Activated CD4-positive, alpha-beta T cell treated with anti-CD3 and anti-CD28 coated beads, Interleukin-2, Interleukin-6, amounts not matched to agents 100 ng/mL and 50 ng/mL, durations not matched to agents 16 hours and 8 hours (primary cell): ENCODE data around the gene PKDCC.
"Not testable (repeated sequence)": the region's sequence is repeated elsewhere in the genome, so short reads cannot be mapped to it uniquely, and the experiment has no call there.

ENCODE experiments used
- DNase-seq: peaks from one replicate; pipeline ENCODE4 v3.0.0-alpha.2; 2020

Gene PKDCC

DNA sequence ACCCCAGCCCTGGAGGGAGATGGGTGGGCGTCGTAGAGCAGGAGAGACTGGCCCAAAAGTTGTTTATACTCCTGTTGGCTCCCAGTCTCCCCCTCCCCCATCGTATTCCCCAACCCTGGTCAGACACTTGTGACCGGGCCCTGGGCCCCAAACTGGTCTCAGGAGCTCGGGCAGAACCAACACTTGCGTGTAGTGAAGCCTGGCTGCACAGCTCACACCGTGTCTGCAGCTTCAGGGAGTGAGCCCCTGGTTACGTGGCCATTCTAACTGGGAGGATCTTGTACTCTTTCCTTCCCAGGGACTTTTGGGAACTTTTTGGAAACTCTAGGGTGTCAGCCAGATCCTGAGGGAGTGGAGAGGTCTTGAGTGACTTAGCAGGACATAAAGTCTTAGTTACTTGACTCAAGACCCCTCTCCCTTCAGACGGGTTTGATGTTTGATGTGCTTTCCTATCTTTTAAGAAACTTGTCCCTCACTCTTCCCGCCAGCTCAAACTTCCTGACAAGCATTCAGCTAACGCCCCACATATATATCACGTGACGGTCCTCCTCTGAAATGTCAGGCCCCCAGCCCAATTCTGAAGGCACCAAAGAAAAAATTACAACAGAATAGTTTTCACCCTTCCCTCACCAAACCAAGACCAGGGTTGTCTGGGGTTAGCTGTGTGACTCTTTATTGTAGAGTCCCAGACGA lies 2.3 kb downstream of the PKDCC start:
- DNase-seq: no peak

DNA sequence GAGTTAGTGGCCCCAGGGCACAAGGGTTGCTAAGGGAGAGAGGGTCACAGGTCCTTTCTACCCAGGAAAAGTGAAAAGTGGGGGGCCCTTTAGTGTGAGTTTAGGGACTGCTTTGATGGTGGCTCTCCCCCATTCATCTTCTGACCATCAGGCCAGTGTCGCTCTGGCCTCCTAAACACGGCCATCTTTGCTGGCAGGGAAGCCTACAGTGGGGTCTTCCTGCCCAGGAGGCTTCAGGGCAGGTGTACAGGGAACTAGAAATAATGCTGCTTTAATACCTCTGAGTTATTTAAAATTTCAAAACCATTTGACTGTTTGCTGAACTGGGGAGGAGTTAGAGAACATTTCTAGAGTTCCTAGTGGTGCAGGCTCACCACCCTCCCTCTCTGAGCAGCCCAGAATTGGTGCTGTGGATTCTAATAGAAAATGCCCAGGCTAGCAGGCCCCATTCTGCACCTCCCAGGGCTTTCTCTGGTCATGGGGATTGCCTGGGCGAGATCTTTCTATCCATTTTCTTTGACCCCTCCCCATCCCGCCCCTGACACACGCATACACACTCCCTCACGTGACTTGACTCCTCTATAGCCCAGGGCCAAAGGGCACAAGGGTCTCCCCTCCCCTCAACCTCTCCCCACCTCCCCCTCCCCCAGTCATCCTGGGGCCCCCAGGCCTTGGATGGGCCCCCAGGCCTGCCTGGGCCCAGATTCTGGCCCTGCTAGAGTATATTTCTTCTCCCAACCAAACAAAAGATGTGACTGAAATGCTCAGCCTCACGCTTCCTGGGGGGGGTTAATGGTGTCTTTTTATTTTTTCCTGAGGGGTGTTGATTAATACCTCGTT lies 3.1 kb downstream of the PKDCC start:
- no peak for DNase-seq

DNA sequence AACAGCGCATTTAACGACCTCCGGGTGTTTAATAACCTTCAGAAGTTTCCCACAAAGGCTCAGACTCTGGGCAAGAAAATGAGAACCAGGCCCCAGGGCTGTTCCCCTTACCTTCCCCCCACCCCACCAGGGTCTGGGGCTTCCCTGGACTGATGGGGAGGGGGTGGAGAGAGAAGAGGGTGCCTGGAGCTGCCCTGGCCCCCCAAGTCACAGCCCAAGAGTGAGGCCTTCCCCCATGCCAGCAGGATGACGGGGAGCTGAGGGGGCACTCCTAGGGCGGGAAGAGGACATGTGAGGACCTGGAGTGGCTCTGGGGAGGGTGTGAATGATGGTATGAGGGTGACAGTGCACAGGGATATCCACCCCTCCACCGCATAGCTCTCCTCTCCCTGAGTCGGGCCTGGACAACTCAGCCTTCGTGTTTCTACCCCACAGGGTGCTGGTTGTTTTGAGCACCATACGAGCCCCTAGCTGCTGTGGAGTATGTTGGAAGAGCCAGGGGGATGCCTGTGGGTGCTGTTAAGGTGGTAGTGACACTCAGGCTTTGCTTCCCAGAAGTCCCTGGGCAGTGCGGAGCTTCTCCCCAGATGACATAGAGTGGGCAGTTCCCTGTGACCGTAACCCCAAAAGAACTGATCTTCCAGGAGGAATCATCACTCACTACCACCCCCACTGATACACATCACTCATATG lies 3.9 kb downstream of the PKDCC start:
- DNase-seq: no peak

DNA sequence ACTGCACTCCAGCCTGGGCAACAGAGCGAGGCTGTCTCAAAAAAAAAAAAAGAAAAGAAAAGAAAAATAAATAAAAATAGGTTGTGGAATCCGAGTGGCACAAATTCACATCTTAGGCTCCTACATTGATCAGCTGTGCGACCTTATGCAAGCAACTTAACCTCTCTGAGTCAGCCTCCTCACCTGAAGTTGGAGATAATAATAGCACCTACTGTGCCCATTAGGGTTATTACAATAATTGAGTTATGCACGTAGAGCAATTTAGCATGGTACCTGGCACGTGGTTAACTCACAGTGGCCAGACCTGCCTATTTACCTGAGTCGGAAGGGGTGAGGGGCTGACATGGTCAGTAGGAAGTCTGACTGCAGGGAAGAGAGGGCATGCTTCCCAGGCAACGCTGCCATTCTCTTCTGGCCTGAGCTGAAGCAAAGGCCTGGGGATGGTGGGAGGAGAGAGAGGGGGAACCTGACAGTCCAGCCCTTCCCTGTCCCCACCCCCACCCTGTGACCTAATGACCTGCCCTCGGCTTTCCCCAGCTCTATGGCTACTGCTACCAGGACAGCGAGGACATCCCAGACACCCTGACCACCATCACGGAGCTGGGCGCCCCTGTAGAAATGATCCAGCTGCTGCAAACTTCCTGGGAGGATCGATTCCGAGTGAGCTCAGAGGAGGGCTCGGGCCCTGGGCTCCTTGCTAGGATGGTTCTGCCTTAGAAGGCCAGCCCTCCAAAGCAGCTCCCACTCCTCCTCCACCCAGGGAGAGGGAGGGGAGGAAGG lies 5.1 kb downstream of the PKDCC start:
- no peak for DNase-seq

DNA sequence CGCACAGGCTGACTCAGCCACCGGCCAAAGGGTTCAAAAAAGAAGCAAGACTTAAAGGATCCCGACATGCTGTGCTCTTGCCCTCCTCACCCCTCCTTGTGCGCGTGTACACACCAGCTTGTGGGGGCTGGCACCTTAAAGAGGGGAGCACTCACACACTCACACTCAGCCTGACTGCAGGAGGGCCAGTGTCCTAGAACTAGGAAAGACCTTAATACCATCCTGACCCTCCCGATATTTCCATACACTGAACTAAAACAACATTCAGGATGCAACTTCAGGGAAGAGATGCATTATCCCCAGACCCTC lies 5.6 kb downstream of the PKDCC start:
- DNase-seq: no peak

DNA sequence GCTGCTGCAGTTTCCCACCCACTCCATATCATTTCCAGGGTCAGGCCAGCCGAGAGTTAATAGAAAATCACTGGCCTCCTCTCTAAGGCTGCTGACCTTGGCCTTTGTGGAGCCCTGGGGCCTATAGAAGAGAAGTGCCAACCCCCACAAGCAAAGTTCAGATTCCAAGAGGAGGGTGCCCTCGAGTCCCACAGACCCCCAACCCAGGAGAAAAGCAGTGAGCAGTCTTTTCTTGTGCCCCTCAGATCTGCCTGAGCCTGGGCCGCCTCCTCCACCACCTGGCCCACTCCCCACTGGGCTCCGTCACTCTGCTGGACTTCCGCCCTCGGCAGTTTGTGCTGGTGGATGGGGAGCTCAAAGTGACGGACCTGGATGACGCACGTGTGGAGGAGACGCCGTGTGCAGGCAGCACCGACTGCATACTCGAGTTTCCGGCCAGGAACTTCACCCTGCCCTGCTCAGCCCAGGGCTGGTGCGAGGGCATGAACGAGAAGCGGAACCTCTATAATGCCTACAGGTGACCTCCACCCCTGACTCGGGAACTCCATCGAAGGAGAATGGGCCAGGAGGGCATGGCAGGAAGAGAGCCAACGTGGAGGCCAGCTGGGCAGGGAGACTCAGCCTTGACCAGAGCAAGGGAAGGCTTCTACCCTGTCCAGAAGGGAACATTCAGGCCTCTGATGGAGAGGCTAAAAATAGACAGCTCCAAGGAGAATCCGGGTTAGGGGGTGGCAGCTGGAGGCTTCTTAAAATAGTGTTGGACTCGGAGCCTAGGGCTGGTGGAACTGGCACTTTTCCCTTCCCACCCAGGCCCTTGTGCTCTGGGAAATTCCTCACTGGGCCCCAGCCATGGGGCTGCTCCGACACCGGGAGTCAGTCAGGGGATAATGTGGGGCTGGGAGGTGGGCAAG lies 6.2 kb downstream of the PKDCC start:
- no peak for DNase-seq

DNA sequence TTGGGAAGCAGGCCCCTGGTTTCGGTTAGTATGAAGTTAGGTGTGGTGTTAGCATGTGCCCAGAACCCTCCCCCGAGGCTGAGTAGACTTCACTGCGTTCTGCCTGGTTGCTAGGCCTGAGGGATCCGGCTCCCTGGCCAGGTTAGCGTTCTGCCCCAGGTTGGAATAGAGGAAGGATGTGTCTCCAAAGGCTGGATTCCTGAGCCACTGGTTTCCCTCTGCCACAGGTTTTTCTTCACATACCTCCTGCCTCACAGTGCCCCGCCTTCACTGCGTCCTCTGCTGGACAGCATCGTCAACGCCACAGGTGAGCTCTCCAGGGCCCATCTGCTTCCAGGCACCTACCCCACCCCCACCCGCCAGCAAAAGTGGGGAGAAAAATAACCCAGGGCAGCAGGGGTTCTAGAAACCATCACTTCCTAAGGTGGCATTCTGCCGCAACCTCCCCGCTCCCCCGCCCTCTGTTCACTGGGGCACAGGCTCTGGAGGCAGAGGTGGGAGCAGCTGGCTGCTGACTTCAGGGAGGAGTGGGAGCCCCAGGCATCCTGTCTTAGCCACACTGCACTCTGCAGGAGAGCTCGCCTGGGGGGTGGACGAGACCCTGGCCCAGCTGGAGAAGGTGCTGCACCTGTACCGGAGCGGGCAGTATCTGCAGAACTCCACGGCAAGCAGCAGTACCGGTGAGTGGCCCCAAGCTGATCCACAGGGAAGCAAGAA lies 7.1 kb downstream of the PKDCC start:
- no peak for DNase-seq

DNA sequence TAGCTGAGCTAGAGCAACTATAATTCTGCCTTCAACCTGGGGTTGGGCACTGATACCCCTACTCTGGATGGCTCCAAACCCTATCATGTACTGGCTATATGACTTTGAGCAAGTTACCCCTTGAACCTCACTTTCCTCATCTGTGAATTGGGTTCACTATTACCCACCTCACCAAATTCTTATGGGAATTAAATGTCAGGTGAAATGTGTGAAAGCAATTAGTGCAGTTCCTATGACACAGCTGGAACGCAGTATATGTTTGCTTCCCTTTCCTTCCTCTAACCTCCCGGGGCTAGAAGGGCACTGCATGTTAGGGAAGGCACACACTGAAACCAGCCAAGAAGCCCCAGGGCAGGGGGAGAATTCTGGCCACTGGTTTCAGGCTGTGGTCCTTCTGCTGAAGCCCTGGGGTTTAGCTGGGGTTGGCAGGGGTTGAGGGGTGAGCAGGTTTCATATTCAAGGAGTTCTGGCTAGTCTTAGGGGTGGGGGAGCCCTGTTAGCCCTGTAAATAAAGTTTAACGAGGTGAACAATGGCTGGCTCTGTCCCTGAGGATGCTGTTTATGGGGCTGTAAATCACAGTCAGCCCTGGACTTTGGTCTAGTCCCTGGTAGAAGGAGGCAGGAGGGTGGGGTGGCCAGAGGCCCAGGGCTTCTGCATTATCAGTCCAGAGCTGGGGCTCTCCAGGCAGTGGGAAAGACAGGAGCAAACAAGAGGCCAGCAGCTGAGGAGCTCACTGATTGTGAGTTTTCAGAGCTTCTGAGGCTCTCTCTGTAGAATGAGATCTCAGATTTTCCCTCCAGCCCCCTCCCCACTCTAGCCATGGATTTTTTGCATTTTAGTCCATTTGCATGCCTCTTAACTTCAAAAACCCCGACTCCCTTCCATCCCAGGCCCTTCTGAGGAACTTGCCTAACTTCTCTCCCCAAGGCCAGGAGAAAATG lies 8.0 kb downstream of the PKDCC start:
- DNase-seq: no peak

DNA sequence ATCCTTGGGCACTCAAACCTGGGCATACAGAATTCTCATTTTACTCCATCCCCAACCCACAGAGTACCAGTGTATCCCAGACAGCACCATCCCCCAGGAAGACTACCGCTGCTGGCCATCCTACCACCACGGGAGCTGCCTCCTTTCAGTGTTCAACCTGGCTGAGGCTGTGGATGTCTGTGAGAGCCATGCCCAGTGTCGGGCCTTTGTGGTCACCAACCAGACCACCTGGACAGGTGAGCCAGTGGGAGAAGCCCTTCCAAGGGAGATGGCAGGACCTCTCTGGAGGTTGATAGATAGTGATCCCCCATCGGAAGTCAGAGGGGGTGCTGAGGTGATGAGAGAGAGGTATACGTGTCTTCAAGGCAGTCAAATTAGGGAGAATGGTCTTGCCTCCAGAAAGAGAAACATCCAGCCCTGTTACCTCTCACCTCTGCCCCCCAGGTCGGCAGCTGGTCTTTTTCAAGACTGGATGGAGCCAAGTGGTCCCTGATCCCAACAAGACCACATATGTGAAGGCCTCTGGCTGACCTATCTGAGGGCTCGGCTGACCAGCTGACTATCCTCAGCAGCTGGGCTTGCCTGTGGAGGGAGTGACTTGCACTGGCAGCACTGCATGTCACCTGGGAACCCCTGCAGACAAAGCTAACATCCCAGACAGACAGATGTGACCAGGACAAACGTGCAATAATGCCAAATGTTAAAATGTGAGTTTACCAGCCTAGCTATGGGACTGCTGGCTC lies 9.5 kb downstream of the PKDCC start:
- no peak for DNase-seq

DNA sequence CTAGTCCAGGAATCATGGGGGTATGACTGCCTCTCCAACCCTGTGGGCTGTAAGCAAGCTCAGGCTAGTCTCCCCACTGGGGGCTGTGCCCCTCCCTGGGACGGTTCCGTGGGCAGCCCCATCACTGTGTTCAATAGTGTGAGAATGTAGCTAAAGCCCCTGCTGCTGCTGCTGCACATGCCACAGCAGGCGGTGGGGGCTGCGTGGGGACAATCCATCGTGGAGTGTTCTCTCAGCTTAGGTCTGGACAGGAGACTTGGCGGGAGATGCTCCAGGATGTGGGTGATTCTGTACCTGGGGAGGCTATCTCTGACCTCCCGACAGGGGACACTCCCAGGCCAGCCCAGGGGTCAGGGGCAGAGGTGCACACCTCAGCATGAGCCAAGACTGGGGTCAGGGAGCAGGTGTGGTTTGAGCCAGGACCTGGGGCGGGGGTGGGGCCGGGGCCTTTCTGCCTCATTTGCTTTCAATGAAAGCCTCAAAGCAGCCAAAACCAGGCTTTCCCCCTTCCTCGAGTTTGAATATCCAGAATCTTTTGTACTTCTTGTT lies 10.2 kb downstream of the PKDCC start:
- DNase-seq: no peak

DNA sequence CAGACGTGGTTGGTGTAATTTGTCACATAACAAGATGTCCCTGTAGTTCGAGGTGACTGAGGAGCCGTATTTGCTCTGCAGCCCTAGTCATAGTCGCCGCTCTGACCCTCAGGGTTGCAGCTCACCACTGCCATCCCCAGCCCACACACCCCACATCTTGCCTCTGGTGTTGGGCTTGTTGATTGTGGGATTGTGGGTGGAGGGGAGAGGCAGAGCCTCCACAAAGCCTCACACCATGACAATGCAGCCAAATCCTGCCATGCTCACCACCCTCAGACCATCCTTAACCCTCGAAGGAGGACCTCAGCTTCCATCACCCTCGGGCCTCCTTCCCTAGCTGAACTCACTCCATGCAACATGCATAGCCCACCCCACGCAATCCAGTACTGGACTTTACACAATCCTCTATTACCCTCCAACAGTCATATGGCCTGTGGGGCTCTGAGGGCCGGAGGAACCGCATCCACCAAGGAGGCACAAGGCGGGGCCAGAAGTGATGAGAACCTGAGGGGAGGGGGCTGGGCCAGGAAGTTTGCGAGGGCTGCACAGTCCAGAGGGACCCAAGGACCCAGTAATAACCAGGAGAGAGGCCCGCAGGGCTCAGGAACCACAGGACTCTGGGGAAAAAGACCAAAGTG lies 11.6 kb downstream of the PKDCC start:
- DNase-seq: no peak

DNA sequence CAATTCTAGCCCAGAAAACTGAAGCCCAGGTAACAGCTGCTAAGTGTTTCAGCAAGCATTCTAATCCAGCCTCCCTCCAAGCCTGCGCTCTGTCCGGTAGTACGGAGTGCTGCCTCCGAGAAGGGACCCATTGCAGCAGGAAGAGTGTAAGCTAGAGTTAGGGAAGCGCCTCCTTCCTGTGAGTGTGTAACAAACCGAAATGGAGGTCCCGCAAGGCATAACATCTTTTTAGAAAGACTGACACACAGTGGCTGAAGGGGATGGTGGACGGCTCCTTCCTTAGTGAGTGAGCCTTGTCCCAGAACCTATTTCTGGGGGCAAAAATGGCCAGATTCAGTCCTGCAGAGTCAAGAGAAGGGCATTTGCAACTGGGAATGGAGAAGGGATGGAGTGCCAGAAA lies 12.2 kb downstream of the PKDCC start:
- DNase-seq: no peak

DNA sequence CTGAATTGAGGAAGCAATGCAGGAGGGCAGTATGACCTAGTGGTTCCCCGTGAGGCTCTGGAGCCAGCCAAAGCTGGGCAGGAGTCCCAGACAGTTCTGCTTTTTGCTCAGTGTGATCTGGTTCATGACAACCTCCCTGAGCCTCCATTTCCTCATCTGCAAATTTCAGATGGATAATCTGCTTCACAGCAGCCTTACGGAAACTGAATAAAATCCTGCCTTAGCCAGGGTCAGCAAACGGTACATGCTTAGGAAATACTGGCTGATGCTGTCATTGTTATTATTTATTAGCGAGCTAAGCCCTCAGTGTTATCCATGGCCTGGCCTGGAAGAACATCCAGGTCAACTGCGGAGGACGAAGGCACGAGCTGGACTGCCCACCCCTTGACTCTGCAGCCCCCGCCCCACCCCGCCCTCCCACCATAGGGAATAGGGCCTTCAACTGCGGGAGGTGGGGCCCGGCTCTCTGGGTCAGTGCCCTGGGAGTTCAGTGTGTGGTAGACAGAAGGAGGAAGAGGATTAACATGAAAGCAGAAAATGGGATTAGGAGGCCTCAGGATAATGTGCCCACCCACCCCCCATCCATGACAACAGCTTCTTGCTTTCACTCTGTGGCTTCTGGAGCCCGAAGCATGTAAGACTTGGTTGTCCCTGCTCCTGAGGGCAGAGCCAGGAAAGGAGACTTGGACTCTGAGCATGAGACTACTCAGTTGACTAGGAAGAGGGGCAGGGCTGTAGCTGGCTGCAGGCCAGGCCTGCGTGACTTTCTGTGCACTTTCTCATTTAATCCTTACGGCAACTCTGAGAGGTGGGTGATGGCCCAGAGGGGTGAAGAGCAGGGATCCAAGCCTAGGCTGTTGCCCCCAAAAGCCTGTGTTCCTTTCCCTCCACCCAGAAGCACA lies 13.1 kb downstream of the PKDCC start:
- no peak for DNase-seq

DNA sequence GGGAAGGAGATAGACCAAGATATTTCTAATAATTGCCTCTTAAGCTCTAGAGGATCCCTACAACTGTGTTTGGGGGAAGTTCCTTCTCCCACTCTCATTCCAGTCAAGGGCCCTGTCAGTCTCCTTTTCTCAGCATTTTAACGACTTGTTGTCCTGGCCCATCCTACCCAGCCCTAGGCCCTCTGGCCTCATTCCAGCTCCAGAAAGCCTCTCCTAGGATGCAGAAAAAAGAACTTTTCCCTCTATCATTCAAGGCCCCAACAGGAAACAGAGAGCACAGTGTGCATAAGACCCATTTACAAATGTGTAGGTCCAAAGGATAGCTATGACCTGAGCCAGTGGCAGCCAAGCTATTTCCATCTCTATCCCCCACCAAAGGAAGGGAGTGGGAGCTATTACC lies 14.0 kb downstream of the PKDCC start:
- no peak for DNase-seq

DNA sequence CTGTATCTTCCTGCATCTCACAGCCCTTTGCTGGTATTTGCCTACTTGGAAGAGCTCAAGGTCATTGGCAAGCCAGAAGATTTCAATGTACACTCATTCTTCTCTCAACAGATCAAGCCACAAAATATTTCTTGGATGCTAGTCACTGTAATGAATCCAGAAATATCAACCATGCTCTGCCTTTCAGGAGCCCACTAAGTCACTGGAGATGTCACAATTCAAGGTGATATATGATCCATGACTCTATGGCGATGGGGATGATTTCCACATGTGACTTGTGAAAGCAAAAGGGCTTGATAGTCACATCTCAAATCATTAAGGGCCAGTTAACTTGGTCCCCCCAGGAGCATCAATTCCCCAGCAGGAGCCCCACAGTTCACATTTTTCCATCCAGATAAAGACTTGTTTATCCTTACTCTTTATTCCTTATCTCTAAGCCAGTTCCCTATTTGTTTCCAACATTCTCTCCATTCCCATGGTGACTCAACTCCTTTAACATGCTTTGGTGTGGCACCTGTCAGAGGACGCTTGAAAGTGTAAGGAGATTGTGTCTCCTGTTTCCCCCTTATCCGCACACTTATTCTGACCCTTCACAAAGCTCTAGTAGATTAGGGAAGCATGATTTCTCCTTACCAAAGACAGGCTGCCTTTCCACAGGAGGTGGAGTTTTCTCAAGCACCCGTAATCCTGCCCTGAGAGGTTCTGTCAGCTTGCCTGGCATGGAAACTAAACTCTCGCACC lies 15.8 kb downstream of the PKDCC start:
- DNase-seq: no peak

DNA sequence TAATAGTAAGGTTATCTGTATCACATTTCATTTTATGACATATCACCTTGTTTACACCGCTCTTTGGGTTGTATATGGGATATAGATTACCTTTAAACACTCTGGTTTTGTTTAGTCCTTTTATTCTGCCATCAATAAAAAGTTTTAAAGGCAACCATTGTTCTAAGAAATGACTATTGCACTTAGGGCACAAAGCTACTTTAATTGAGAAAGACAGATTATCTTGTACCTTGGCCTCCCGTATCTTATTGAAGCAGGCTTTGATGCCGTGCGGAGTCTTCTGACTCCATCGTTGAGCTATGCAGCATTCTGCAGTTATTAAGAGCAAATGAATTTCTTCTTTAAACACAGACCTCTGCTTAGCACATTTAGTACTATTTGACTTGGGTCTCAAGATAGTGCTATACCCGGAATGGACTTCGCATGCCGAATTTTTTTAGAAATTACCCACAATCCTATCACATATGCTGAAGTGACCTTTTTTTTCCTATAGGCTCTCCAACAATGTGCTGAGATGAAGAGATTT lies 16.7 kb downstream of the PKDCC start:
- no peak for DNase-seq

DNA sequence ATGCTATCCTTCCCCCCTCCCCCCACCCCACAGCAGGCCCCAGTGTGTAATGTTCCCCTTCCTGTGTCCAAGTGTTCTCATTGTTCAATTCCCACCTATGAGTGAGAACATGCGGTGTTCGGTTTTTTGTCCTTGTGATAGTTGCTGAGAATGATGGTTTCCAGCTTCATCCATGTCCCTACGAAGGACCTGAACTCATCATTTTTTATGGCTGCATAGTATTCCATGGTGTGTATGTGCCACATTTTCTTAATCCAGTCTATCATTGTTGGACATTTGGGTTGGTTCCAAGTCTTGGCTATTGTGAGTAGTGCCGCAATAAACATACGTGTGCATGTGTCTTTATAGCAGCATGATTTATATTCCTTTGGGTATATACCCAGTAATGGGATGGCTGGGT lies 17.9 kb downstream of the PKDCC start:
- not testable (repeated sequence) for DNase-seq
